K562 (cell line): ENCODE results near the gene EIF4G1. TPM values are rescaled to one million over a fixed set of nuclear protein-coding genes. Genes with fewer than 3 reads are reported as not detected.

Source experiments
- CBFA2T3 ChIP-seq: fragments of 450-650 bp; IDR thresholded peaks from 2 replicates; pipeline ENCODE4 v1.6.1; 2017
- CBX2 ChIP-seq: fragments of 200-600 bp; sonication (generic); IDR thresholded peaks from one replicate; pipeline ENCODE4 v1.6.1; 2012; ENCODE audit warnings: mild to moderate bottlenecking, low read length, inconsistent platforms; ENCODE audit not compliant: insufficient read depth, poor library complexity, severe bottlenecking
- EP400 ChIP-seq: fragments of 450-650 bp; IDR thresholded peaks from 2 replicates; pipeline ENCODE4 v1.6.1; 2017; ENCODE audit warnings: antibody characterized with exemption, mild to moderate bottlenecking, moderate library complexity
- KDM1A ChIP-seq, 2 experiments: fragments of 450-650 bp; IDR thresholded peaks; 2 replicates each; pipeline ENCODE4 v1.6.1; 2016; ENCODE audit warnings: mild to moderate bottlenecking in 2 of 2
- PHF20 ChIP-seq: fragments of 450-650 bp; IDR thresholded peaks from 2 replicates; pipeline ENCODE4 v1.6.1; 2018; ENCODE audit not compliant: partially characterized antibody
- PHF8 ChIP-seq: fragments of 200-600 bp; sonication (generic); IDR thresholded peaks from 2 replicates; pipeline ENCODE4 v1.6.1; 2012; ENCODE audit warnings: mixed run types, mild to moderate bottlenecking, inconsistent platforms, low read length, moderate library complexity, borderline replicate concordance
- RNF219 ChIP-seq: fragments of 250-450 bp; sonication (Bioruptor Pico); IDR thresholded peaks from 2 replicates; pipeline ENCODE4 v1.5.0; 2022; ENCODE audit warnings: mild to moderate bottlenecking
- STAT5A ChIP-seq: IDR thresholded peaks from 2 replicates; pipeline ENCODE4 v1.6.1; 2012; ENCODE audit warnings: low read length, inconsistent platforms, borderline replicate concordance
- TAL1 ChIP-seq: fragments of 450-650 bp; IDR thresholded peaks from 2 replicates; pipeline ENCODE4 v1.6.1; 2016; ENCODE audit warnings: mild to moderate bottlenecking
- XRCC3 ChIP-seq: fragments of 450-650 bp; IDR thresholded peaks from 2 replicates; pipeline ENCODE4 v1.6.1; 2017; ENCODE audit warnings: mild to moderate bottlenecking, moderate library complexity
- ZNF212 ChIP-seq: fragments of 450-650 bp; formaldehyde crosslinking; IDR thresholded peaks from 2 replicates; pipeline ENCODE4 v1.4.0; 2020; ENCODE audit warnings: mild to moderate bottlenecking
- ZNF586 ChIP-seq: fragments of 450-650 bp; formaldehyde crosslinking; conservative IDR thresholded peaks from 2 replicates; pipeline ENCODE4 v1.4.0; 2020; ENCODE audit warnings: mild to moderate bottlenecking, moderate library complexity
- ZNF592 ChIP-seq: fragments of 450-650 bp; IDR thresholded peaks from 2 replicates; pipeline ENCODE4 v1.6.1; 2017; ENCODE audit warnings: antibody characterized with exemption, mild to moderate bottlenecking
- polyA plus RNA-seq, 8 experiments: library from polyadenylated mRNA; depleted of rRNA in 4 of 8; stranded (reverse) in 5 of 8; unstranded in 3 of 8; fragments of >200 nt; fragmentation: Nextera tagmentation in 2 of 8; fragmentation: Illumina TruSeq in 1 of 8; extraction: Ambion mirVana in 2 of 8; extraction: Trizol in 1 of 8; gene quantifications; 2 replicates each; pipeline versions ENCODE4 v1.2.1 to v1.2.3, GENCODE V29; 2011 to 2014; ENCODE audit warnings: inconsistent platforms in 1 of 8, missing spikeins in 1 of 8
- total RNA-seq, 7 experiments: library from RNA; depleted of rRNA in 6 of 7; stranded (reverse); fragments of >200 nt in 6 of 7; fragmentation: Illumina TruSeq in 2 of 7; extraction: Trizol in 2 of 7; gene quantifications; 2 replicates each; pipeline versions ENCODE4 v1.2.1 to v1.2.3, GENCODE V29; 2011 to 2021; ENCODE audit warnings: low replicate concordance in 1 of 7

EIF4G1 gene
- total and polyA plus RNA-seq, 9 of the 15 experiments (the other 6 are each of a cell fraction or from before 2014, with no cell fraction given) = 4.6 to 505 (median 155) TPM

DNA sequence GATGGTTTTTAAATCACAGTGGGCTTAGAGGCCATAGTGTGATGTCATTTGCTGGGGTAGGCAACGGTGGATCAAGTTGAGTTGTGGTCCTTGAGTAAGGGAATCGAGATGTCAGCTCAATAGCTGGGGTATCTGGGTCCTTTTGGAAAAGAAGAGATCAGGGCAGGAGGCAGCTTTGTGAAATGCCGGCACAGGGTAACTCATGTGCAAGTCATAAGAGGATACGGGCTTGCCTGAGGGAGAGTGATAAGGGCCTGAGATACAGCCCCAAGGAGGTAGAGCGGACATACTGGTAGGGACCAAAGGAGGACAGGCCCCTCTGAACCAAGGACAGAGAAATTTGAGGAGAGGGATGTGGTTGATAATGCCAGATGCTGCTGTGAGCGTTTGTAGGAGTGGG lies 18.8 kb downstream of the EIF4G1 start (continued):
- no peak for TF ChIP-seq CBX2
- peak; percentile 49 for TF ChIP-seq CBFA2T3
- TF ChIP-seq KDM1A (IDR thresholded peaks at IDR 0.05) = 0 out of 4 replicates have a peak, but pooled peaks of 1 of the 2 experiments have one; percentile 20
- no peak for TF ChIP-seq PHF8
- peak; percentile 31; the same call in 1 of the 2 replicates for TF ChIP-seq TAL1
- no peak for TF ChIP-seq ZNF586 (CRISPR knock-in tag)
- TF ChIP-seq RNF219 = no peak
- no peak for TF ChIP-seq ZNF212 (CRISPR knock-in tag)
- no peak for TF ChIP-seq XRCC3
- TF ChIP-seq STAT5A = no peak
- 0 out of 2 replicates have a peak, but pooled peaks have one; percentile 19 for TF ChIP-seq ZNF592
- no peak for TF ChIP-seq EP400
- no peak for TF ChIP-seq PHF20
